HL-60 (cell line): ENCODE results near the gene BTLA.

Experiments
- DNase-seq, 2 experiments: peaks; one replicate each; pipeline ENCODE4 v3.0.0-alpha.2; 2010 to 2020; ENCODE audit warnings: low read depth in 1 of 2, low spot score in 1 of 2
- H3K27ac ChIP-seq: fragments of 250-450 bp; sonication (Bioruptor Pico); replicated peaks from 2 replicates; pipeline ENCODE4 v1.5.1; 2020; ENCODE audit warnings: mild to moderate bottlenecking, moderate library complexity
- H3K27me3 ChIP-seq: fragments of 250-450 bp; sonication (Bioruptor Pico); 2 replicates; pipeline ENCODE4 v1.5.1; 2021; ENCODE audit warnings: mild to moderate bottlenecking, moderate library complexity; ENCODE audit not compliant: insufficient read depth, poor library complexity, severe bottlenecking
- H3K4me3 ChIP-seq: replicated peaks from 2 replicates; pipeline ENCODE4 v1.5.1; 2011; ENCODE audit warnings: mild to moderate bottlenecking, control low read depth, low read length; ENCODE audit not compliant: insufficient read depth
- CTCF ChIP-seq: IDR thresholded peaks from one replicate; pipeline ENCODE4 v1.5.1; 2011; ENCODE audit warnings: low read length, control low read depth, inconsistent platforms; ENCODE audit not compliant: insufficient read depth
- GABPA ChIP-seq: IDR thresholded peaks from 2 replicates; pipeline ENCODE4 v1.6.1; 2012; ENCODE audit warnings: low read depth
- POLR2AphosphoS5 ChIP-seq: IDR thresholded peaks from 2 replicates; pipeline ENCODE4 v1.6.1; 2012; ENCODE audit warnings: low read depth
- SPI1 ChIP-seq: IDR thresholded peaks from 2 replicates; pipeline ENCODE4 v1.6.1; 2012; ENCODE audit warnings: low read depth, mild to moderate bottlenecking, borderline replicate concordance
- TF ChIP-seq, protein P1 (sequence below): IDR thresholded peaks from 2 replicates; pipeline ENCODE4 v1.6.1; 2012; ENCODE audit warnings: low read depth; ENCODE audit not compliant: insufficient replicate concordance

The BTLA gene

DNA sequence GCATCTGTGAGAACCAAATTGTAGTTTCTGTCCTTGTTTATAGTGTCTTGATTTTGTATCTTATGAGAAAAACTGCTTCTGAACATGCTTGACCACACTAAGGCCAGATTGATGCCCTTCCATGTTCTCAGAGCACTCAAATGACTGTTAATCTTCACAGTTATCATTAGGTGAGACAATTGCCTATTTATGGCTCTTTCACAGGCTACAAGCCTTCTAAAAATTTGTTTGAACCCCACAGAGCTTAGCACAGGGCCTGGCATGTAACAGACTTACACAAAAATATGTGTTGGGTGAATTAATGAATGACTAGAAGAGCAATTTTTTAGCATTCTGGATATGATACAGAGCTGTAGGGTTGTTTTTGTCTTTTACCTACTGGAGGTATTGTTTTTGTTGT is 43.1 kb downstream of the BTLA start:
- no peaks in the 10 kb centered on the region for H3K27me3 ChIP-seq
- TF ChIP-seq, protein P1, sequence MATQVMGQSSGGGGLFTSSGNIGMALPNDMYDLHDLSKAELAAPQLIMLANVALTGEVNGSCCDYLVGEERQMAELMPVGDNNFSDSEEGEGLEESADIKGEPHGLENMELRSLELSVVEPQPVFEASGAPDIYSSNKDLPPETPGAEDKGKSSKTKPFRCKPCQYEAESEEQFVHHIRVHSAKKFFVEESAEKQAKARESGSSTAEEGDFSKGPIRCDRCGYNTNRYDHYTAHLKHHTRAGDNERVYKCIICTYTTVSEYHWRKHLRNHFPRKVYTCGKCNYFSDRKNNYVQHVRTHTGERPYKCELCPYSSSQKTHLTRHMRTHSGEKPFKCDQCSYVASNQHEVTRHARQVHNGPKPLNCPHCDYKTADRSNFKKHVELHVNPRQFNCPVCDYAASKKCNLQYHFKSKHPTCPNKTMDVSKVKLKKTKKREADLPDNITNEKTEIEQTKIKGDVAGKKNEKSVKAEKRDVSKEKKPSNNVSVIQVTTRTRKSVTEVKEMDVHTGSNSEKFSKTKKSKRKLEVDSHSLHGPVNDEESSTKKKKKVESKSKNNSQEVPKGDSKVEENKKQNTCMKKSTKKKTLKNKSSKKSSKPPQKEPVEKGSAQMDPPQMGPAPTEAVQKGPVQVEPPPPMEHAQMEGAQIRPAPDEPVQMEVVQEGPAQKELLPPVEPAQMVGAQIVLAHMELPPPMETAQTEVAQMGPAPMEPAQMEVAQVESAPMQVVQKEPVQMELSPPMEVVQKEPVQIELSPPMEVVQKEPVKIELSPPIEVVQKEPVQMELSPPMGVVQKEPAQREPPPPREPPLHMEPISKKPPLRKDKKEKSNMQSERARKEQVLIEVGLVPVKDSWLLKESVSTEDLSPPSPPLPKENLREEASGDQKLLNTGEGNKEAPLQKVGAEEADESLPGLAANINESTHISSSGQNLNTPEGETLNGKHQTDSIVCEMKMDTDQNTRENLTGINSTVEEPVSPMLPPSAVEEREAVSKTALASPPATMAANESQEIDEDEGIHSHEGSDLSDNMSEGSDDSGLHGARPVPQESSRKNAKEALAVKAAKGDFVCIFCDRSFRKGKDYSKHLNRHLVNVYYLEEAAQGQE = no peak
- no peak for TF ChIP-seq GABPA
- no peak for TF ChIP-seq SPI1
- TF ChIP-seq CTCF = no peak
- TF ChIP-seq POLR2AphosphoS5 = no peak
- DNase-seq = no peak
- no peak overlapping the region for H3K4me3 ChIP-seq
- no peak overlapping the region for H3K27ac ChIP-seq

DNA sequence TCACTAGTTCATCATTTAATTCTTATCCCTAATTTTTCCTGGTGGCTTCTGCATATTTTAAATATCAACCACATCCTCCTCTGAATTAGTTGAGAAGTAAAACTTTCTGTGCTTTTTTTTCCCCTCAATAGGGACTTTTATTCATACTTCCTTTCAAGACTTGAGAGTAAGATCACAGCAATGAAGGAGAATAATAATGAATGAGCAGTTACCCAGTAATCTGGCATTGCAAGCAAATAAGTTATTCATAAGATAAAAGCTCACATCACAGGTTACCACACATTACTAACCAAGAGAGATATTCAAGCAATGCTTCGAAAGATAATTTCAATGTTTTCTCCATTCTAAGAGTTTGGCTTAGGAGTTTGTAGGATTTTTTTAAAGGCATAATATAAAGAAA is 50.3 kb downstream of the BTLA start:
- no peak for TF ChIP-seq SPI1
- TF ChIP-seq GABPA = no peak
- no peak for TF ChIP-seq POLR2AphosphoS5
- no peak for TF ChIP-seq CTCF
- TF ChIP-seq, protein P1 = no peak
- Histone ChIP-seq H3K27me3 (no peaks in the 10 kb centered on the region), H3K4me3 (no peak overlapping the region), H3K27ac (no peak overlapping the region)
- DNase-seq = no peak

DNA sequence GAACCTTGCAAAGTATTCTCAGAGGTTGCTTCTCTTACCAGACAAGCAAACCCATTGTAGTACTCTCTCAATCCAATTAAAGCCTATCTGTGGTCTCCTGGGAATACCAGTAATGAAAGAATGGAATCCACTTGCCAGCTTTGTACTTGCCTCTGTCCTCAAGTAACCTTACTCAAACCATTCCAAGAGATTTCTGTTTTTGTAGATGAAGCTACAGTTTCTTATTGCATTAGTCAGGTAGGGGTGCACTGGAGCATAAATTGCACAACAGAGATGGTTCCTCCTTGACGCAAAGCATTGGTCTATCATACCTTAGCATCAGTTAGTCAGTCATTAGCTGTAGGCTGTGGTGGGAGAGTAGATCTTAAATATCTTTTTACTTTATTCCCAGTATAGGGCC is 52.9 kb downstream of the BTLA start:
- peak; percentile 43 to 57 for DNase-seq
- TF ChIP-seq SPI1 = no peak
- TF ChIP-seq POLR2AphosphoS5 = no peak
- TF ChIP-seq GABPA = no peak
- TF ChIP-seq, protein P1 = no peak
- TF ChIP-seq CTCF = no peak
- Histone ChIP-seq H3K27me3 (no peaks in the 10 kb centered on the region), H3K27ac (no peak overlapping the region), H3K4me3 (no peak overlapping the region)
